ENCODE results near the gene GALNT10.

The GALNT10 gene

DNA sequence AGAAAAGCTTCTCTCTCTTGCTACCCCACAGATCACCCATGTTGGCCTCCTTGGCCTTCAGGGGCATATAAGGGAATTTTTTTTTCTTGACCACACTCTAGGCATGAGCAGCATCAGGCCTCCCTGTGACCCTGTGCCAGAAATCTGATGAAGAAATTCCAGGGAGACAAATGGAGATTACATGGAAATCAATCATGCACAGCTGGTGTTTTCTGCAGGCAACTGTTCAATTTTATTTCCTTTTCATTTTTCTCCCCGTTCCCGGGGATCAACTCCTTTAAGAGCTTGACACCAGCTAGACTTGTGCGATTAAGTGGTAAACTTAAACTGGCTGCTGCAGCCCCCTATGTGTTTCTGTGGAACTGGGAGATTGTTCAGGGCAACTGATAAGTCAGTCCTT lies 59.3 kb downstream of the GALNT10 start:
- TF ChIP-seq, protein P1, sequence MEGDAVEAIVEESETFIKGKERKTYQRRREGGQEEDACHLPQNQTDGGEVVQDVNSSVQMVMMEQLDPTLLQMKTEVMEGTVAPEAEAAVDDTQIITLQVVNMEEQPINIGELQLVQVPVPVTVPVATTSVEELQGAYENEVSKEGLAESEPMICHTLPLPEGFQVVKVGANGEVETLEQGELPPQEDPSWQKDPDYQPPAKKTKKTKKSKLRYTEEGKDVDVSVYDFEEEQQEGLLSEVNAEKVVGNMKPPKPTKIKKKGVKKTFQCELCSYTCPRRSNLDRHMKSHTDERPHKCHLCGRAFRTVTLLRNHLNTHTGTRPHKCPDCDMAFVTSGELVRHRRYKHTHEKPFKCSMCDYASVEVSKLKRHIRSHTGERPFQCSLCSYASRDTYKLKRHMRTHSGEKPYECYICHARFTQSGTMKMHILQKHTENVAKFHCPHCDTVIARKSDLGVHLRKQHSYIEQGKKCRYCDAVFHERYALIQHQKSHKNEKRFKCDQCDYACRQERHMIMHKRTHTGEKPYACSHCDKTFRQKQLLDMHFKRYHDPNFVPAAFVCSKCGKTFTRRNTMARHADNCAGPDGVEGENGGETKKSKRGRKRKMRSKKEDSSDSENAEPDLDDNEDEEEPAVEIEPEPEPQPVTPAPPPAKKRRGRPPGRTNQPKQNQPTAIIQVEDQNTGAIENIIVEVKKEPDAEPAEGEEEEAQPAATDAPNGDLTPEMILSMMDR (IDR thresholded peaks at IDR 0.05; ENCODE audit: control extremely low read depth, extremely low read depth, low read depth, missing control alignments), result no peak
- DNase-seq (ENCODE audit: extremely low spot score), result no peak
- POLR2A ChIA-PET, result no interaction called here
- CTCF ChIA-PET, result interaction anchor here (1.3 to 1.7 kb wide), 3 partner anchors 11 to 19 kb away, joined by 3 to 8 read pairs (median 4); no protein-coding TSS in a partner anchor

DNA sequence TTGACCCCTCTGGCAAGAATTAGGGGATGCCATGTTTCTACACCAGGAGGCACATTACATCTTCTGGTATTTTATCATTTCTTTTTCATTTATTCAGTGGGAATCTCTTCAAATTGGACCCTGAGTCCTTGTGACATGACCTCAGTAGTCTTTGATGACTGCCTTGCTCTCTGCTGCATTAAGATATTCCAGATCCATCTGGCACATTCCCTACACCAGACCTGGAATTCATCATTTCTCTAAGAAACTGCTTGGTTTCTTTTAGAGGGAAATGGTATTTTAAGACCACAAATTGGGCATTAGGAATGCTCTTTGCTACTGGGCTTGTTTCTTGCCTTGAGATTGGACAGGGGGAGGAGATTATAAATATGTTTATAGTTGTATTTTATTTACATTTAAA lies 61.0 kb downstream of the GALNT10 start:
- TF ChIP-seq, protein P1 (IDR thresholded peaks at IDR 0.05; ENCODE audit: control extremely low read depth, extremely low read depth, low read depth, missing control alignments), result no peak
- POLR2A ChIA-PET, result no interaction called here
- CTCF ChIA-PET, result interaction anchor here (1.3 to 1.7 kb wide), 2 partner anchors 15 to 67 kb away, joined by 3 to 4 read pairs; no protein-coding TSS in a partner anchor
- no peak for DNase-seq (ENCODE audit: extremely low spot score)

DNA sequence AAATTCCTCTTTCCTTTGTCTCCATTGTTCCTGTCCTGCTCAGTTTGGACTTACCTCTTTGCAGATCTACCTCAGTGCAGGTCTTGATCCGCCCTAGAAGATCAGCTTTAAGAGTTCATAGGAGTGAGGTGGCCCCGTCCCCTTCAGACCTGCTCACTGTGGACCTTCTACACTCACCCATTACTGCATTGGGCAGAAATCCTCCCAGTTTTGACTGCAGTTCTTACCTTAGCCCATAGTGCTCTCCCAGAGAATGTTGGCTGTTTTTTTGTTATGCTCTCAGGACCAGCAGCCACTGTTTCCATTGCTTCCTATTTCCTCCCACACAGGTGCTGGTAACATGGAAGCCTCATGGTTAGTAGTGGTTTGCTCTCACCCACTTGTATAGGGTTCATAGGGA lies 63.3 kb downstream of the GALNT10 start:
- TF ChIP-seq, protein P1 (IDR thresholded peaks at IDR 0.05; ENCODE audit: control extremely low read depth, extremely low read depth, low read depth, missing control alignments), result no peak
- CTCF ChIA-PET, result interaction anchor here (0.9 kb wide), 1 partner anchor 23 kb away, joined by 3 read pairs; no protein-coding TSS in a partner anchor
- POLR2A ChIA-PET, result no interaction called here
- no peak for DNase-seq (ENCODE audit: extremely low spot score)

DNA sequence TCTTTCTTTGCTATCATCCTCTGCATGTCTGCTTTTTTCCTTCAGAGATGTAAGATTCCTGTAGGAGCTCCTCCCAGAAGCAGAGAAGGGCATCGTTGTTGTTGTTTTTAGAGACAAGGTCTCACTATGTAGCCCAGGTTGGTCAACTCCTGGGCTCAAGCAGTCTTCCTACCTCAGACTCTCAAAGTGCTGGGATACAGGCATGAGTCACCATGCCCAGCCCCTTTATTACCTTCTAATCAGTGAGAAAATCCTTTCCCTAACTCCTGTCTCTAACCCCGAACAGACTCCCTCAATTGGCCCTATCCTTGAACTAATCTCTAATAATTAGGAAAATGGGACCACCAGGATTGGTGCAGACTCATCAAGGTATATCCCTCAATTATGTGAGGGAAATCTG lies 64.4 kb downstream of the GALNT10 start:
- TF ChIP-seq, protein P1 (IDR thresholded peaks at IDR 0.05; ENCODE audit: control extremely low read depth, extremely low read depth, low read depth, missing control alignments), result no peak
- DNase-seq (ENCODE audit: extremely low spot score), result no peak
- ChIA-PET POLR2A (no interaction called here), CTCF (no interaction called here)

DNA sequence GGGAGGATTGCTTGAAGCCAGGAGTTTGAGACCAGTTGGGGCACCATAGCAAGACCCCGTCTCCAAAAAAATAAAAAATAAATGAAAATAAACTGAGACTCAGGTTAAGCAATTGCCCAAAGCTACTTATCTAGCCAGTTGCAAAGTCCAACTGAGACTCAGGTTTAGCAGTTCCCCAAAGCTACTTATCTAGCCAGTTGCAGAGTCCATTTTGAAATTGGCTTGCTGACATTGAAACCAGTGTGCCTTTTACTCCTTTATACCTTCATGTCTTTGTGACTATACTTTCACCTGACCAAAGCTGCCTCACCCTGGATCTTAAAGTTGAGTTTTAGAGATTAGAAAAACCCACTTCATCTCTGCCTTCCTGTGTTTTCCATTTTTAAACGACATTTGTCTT lies 66.5 kb downstream of the GALNT10 start:
- ChIA-PET POLR2A (no interaction called here), CTCF (interaction anchor here (1.2 kb wide), 1 partner anchor 148 kb away, joined by 4 read pairs; no protein-coding TSS in a partner anchor)
- TF ChIP-seq, protein P1 (IDR thresholded peaks at IDR 0.05; ENCODE audit: control extremely low read depth, extremely low read depth, low read depth, missing control alignments), result no peak

DNA sequence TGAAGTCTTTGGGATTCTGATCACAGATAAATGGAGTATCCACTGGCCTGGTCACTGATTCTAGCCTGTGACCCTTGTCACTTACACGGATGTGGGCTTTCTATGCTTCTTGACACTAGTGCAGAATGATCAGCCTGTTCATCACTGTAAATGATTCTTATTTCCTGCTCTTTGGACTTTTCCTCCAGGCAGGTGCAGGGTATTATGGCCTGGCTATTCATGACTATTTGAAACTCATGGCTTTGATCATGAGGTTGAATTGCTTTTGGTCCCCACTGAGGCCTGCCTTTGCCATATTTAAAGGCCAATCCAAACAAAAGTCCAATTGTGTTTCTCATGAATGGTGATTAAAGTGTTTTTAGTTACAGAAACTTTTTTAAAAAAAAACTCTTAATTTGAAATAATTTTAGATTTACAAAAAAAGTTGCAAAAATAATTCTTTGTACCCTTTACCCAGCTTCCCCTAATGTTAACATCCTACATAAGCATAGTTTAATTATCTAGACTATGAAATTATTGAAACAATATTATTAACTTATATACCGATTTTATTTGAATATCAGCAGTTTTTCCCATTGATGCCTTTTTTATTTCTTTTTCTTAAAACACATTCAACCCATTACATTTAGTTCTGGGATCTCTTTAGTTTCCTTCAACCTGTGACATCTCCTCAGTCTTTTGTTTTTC lies 68.1 kb downstream of the GALNT10 start:
- TF ChIP-seq, protein P1 (IDR thresholded peaks at IDR 0.05; ENCODE audit: control extremely low read depth, extremely low read depth, low read depth, missing control alignments), result no peak
- CTCF ChIA-PET, result no interaction called here
- no peak for DNase-seq (ENCODE audit: extremely low spot score)
- POLR2A ChIA-PET, result no interaction called here

More for the DNA sequence above, 66.5 kb downstream of the GALNT10 start:
- no peak for DNase-seq (ENCODE audit: extremely low spot score)
